C4-2B (cell line): ENCODE measurements around the gene SLC30A2.

Experiments used
- H3K27ac ChIP-seq: fragments of 450-650 bp; 2 replicates; pipeline ENCODE4 v1.5.1; 2017
- ZFX ChIP-seq: fragments of 450-650 bp; IDR thresholded peaks from 2 replicates; pipeline ENCODE4 v1.6.1; 2017
- TF ChIP-seq, protein P1 (sequence below): fragments of 450-650 bp; conservative IDR thresholded peaks from 2 replicates; pipeline ENCODE4 v1.5.1; 2017; ENCODE audit warnings: mild to moderate bottlenecking

SLC30A2 gene, protein sequence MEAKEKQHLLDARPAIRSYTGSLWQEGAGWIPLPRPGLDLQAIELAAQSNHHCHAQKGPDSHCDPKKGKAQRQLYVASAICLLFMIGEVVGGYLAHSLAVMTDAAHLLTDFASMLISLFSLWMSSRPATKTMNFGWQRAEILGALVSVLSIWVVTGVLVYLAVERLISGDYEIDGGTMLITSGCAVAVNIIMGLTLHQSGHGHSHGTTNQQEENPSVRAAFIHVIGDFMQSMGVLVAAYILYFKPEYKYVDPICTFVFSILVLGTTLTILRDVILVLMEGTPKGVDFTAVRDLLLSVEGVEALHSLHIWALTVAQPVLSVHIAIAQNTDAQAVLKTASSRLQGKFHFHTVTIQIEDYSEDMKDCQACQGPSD

GRCh38 chr1:26045722-26046245, at the start of gene SLC30A2:
Gene SLC30A2, minus strand, starts transcription at chr1:26046118. Its CDS starts 222 bp downstream, at chr1:26045896.
- TF ChIP-seq, protein P1, sequence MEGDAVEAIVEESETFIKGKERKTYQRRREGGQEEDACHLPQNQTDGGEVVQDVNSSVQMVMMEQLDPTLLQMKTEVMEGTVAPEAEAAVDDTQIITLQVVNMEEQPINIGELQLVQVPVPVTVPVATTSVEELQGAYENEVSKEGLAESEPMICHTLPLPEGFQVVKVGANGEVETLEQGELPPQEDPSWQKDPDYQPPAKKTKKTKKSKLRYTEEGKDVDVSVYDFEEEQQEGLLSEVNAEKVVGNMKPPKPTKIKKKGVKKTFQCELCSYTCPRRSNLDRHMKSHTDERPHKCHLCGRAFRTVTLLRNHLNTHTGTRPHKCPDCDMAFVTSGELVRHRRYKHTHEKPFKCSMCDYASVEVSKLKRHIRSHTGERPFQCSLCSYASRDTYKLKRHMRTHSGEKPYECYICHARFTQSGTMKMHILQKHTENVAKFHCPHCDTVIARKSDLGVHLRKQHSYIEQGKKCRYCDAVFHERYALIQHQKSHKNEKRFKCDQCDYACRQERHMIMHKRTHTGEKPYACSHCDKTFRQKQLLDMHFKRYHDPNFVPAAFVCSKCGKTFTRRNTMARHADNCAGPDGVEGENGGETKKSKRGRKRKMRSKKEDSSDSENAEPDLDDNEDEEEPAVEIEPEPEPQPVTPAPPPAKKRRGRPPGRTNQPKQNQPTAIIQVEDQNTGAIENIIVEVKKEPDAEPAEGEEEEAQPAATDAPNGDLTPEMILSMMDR = no peak
- TF ChIP-seq ZFX = no peak
- no peak within 1 kb of the TSS for H3K27ac ChIP-seq

GRCh38 chr1:26094677-26095383, 48.9 kb upstream of the SLC30A2 start:
- peak overlapping the region; percentile 25 for H3K27ac ChIP-seq
- no peak for TF ChIP-seq ZFX
- TF ChIP-seq, protein P1 = no peak

DNA sequence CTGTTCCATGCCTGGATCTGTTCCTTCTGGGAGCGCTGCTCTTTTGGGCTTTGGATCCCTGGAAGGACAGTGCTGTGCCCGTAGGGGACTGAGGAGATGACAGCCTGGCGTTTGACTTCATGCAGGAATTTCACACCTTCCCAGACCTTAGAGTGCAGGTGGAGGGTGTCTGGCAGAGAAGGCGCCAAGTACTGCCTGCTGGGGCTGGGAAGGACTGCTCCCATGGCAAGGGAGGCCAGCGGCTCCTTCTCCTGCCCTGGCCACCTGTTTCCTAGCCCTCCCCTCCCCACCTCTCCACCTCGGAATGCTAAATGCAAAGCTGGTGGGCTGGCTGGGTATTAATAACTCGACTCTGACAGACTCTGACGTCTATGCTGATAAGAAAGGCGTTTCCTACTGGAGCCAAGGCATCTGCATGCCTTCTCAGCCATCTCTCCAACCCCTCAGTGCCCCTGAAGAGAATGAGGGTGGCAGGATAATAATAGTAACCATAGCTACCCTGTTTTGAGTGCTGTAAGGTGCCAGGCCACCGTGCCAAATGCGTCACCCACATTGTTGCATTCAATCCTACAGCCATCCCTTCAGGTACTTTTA, 48.3 kb upstream of the SLC30A2 start:
- TF ChIP-seq ZFX = no peak
- TF ChIP-seq, protein P1 = no peak
- peak overlapping the region; percentile 25 for H3K27ac ChIP-seq

DNA sequence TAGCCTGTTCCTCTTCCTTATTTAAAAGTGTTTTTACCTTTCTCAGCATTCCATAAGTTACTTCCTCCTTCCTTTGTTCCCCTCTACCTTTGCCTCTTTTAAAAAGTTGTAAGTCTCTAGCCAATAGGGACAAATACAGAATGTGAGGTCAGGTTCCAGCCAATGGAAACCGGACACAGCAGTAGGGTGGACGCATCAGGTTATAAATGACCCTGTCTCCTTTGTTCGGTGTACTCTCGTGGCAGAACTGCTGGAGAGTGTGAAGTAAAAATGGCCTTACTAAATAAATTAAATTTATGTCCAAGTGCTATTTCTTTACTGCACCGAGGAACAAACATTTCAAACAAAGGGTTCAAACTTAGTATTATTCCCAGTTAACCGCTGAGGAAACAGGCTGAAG, 47.7 kb upstream of the SLC30A2 start:
- peak overlapping the region; percentile 25 for H3K27ac ChIP-seq

DNA sequence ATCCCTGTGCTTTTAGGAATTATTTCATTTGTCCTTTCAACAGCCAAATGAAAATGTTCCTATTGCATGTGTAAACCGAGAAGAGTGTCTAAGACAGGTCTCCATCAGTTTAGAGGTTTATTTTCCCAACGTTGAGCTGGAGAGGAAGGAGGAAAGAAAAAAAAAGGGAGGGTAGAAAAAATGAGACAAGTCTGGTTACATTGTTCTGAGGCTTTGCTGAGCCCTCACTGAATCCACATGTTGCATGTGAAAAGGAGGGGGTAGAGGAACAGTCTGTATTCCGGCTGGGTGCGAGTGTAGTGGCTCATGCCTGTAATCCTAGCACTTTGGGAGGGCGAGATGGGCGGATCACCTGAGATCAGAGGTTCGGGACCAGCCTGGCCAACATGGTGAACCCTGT, 46.5 kb upstream of the SLC30A2 start:
- no peak for TF ChIP-seq ZFX
- TF ChIP-seq, protein P1 = no peak
- peak overlapping the region; percentile 24; the same call in 1 of the 2 replicates for H3K27ac ChIP-seq

DNA sequence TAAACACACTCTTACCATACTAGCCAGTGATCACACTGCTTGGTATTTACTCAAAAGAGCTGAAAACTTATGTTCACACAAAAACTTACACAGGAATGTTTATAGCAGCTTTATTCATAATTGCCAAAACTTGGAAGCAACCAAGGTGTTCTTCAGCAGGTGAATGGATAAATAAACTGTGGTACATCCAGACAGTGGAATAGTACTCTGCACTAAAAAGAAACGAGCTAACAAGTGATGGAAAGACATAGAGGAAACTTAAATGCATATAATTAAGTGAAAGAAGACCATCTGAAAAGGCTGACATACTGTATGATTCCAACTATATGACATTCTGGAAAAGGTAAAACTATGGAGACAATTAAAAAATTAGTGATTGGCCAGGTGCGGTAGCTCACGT, 45.0 kb upstream of the SLC30A2 start:
- no peak overlapping the region for H3K27ac ChIP-seq
- TF ChIP-seq, protein P1 = no peak
- no peak for TF ChIP-seq ZFX

DNA sequence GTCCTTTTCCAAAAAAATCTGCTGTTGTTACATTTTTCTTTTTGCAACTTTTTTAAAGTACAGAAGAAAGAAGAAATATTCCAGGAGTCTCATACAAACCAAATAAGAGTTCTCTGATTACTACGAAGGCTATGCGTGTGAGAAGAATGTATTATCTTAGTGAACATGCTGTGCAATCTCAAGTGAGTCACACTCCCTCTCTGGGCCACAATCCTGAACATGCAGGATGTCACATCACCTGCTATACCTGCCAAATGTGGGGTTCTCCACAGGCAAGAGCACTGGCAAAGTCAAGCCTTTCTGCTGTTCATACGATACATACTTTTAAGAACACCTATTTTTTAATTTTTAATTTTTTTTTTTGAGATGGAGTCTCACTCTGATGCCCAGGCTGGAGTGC, 43.2 kb upstream of the SLC30A2 start:
- no peak overlapping the region for H3K27ac ChIP-seq
- no peak for TF ChIP-seq ZFX
- TF ChIP-seq, protein P1 = no peak
